HEK293 (cell line): ENCODE data around the gene TRMT112.

Experiments
- BCL11A ChIP-seq: fragments of 450-650 bp; formaldehyde crosslinking; IDR thresholded peaks from 2 replicates; pipeline ENCODE4 v1.5.1; 2016; ENCODE audit warnings: low read depth, missing biosample characterization, missing genetic modification characterization
- TCF7L2 ChIP-seq: IDR thresholded peaks from 2 replicates; pipeline ENCODE4 v1.6.1; 2011; ENCODE audit warnings: low read depth, mild to moderate bottlenecking, inconsistent platforms, low read length, moderate library complexity, borderline replicate concordance
- ZBTB20 ChIP-seq: fragments of 450-650 bp; formaldehyde crosslinking; IDR thresholded peaks from 2 replicates; pipeline ENCODE4 v1.5.1; 2016; ENCODE audit warnings: missing biosample characterization, missing genetic modification characterization
- ZNF133 ChIP-seq: fragments of 450-650 bp; formaldehyde crosslinking; IDR thresholded peaks from 2 replicates; pipeline ENCODE4 v1.5.1; 2016; ENCODE audit warnings: missing biosample characterization, missing genetic modification characterization
- ZNF184 ChIP-seq: fragments of 450-650 bp; IDR thresholded peaks from 2 replicates; pipeline ENCODE4 v1.5.1; 2018; ENCODE audit warnings: missing biosample characterization, mild to moderate bottlenecking, missing genetic modification characterization
- ZNF274 ChIP-seq, 2 experiments: fragments of 200-500 bp in 1 of 2; fragments of 450-650 bp in 1 of 2; sonication (Bioruptor generic) in 1 of 2; formaldehyde crosslinking in 1 of 2; IDR thresholded peaks; 2 replicates each; pipeline versions ENCODE4 v1.5.1 to v1.6.1; 2014 to 2016; ENCODE audit warnings: borderline replicate concordance in 1 of 2, inconsistent platforms in 1 of 2, low read length in 1 of 2, missing biosample characterization in 1 of 2, missing genetic modification characterization in 1 of 2
- ZNF501 ChIP-seq: fragments of 450-650 bp; formaldehyde crosslinking; IDR thresholded peaks from 2 replicates; pipeline ENCODE4 v1.5.1; 2016; ENCODE audit warnings: missing biosample characterization, missing genetic modification characterization
- ZNF600 ChIP-seq: fragments of 450-650 bp; formaldehyde crosslinking; IDR thresholded peaks from 2 replicates; pipeline ENCODE4 v1.5.1; 2016; ENCODE audit warnings: missing biosample characterization, missing genetic modification characterization
- ZNF621 ChIP-seq: fragments of 450-650 bp; formaldehyde crosslinking; IDR thresholded peaks from 2 replicates; pipeline ENCODE4 v1.5.1; 2017; ENCODE audit warnings: missing biosample characterization, missing genetic modification characterization
- TF ChIP-seq, protein P1 (sequence below): fragments of 450-650 bp; IDR thresholded peaks from 2 replicates; pipeline ENCODE4 v1.5.1; 2018; ENCODE audit warnings: missing biosample characterization, mild to moderate bottlenecking, missing genetic modification characterization
- TF ChIP-seq, protein P2 (sequence below): fragments of 450-650 bp; formaldehyde crosslinking; IDR thresholded peaks from 2 replicates; pipeline ENCODE4 v1.5.1; 2016; ENCODE audit warnings: missing biosample characterization, missing genetic modification characterization
- TF ChIP-seq, protein P3 (sequence below): fragments of 450-650 bp; IDR thresholded peaks from 2 replicates; pipeline ENCODE4 v1.5.1; 2018; ENCODE audit warnings: missing biosample characterization, missing genetic modification characterization

DNA sequence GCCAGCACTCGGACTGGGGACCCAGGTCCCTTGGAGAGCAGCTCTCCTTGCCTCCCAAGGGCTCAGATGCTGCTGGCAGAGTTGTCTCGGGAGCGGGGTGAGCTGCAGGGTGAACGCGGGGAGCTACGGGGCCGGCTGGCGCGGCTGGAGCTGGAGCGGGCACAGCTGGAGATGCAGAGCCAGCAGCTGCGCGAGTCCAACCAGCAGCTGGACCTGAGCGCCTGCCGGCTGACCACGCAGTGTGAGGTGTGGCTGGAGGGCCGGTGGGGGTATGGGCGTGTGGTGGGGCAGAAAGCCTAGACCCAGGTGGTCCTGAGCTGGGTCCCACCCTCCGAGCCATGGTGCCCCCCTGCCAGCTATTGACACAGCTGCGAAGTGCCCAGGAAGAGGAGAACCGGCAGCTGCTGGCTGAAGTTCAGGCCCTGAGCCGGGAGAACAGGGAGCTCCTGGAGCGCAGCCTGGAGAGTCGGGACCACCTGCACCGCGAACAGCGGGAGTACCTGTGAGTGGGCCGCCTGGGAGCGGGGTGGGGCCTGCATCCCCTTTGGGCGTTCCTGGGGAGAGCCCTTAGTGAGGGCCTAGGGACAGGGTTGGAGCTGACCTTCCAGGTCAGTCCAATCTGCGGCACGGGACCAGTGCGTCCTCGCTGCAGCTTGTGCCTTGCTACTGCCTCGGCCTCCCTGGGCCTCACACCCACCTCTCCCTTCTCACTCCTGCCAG, 35.8 kb upstream of the TRMT112 start:
- no peak for TF ChIP-seq BCL11A (tag by site-specific recombination)
- no peak for TF ChIP-seq ZNF621 (tag by site-specific recombination)
- no peak for TF ChIP-seq ZBTB20 (tag by site-specific recombination)
- TF ChIP-seq, protein P1, sequence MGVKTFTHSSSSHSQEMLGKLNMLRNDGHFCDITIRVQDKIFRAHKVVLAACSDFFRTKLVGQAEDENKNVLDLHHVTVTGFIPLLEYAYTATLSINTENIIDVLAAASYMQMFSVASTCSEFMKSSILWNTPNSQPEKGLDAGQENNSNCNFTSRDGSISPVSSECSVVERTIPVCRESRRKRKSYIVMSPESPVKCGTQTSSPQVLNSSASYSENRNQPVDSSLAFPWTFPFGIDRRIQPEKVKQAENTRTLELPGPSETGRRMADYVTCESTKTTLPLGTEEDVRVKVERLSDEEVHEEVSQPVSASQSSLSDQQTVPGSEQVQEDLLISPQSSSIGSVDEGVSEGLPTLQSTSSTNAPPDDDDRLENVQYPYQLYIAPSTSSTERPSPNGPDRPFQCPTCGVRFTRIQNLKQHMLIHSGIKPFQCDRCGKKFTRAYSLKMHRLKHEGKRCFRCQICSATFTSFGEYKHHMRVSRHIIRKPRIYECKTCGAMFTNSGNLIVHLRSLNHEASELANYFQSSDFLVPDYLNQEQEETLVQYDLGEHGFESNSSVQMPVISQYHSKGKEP (tag by site-specific recombination), result no peak
- TF ChIP-seq ZNF133, result no peak
- no peak for TF ChIP-seq TCF7L2
- TF ChIP-seq ZNF274 (IDR thresholded peaks at IDR 0.05; ENCODE audit: low read length), result no peak
- no peak for TF ChIP-seq ZNF274 (tag by site-specific recombination; IDR thresholded peaks at IDR 0.05; ENCODE audit: borderline replicate concordance)
- TF ChIP-seq, protein P2, sequence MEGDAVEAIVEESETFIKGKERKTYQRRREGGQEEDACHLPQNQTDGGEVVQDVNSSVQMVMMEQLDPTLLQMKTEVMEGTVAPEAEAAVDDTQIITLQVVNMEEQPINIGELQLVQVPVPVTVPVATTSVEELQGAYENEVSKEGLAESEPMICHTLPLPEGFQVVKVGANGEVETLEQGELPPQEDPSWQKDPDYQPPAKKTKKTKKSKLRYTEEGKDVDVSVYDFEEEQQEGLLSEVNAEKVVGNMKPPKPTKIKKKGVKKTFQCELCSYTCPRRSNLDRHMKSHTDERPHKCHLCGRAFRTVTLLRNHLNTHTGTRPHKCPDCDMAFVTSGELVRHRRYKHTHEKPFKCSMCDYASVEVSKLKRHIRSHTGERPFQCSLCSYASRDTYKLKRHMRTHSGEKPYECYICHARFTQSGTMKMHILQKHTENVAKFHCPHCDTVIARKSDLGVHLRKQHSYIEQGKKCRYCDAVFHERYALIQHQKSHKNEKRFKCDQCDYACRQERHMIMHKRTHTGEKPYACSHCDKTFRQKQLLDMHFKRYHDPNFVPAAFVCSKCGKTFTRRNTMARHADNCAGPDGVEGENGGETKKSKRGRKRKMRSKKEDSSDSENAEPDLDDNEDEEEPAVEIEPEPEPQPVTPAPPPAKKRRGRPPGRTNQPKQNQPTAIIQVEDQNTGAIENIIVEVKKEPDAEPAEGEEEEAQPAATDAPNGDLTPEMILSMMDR (tag by site-specific recombination), result no peak
- TF ChIP-seq, protein P3, sequence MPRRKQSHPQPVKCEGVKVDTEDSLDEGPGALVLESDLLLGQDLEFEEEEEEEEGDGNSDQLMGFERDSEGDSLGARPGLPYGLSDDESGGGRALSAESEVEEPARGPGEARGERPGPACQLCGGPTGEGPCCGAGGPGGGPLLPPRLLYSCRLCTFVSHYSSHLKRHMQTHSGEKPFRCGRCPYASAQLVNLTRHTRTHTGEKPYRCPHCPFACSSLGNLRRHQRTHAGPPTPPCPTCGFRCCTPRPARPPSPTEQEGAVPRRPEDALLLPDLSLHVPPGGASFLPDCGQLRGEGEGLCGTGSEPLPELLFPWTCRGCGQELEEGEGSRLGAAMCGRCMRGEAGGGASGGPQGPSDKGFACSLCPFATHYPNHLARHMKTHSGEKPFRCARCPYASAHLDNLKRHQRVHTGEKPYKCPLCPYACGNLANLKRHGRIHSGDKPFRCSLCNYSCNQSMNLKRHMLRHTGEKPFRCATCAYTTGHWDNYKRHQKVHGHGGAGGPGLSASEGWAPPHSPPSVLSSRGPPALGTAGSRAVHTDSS (tag by site-specific recombination), result no peak
- no peak for TF ChIP-seq ZNF600 (tag by site-specific recombination)
- no peak for TF ChIP-seq ZNF501 (tag by site-specific recombination)
- TF ChIP-seq ZNF184, result no peak
